Ramos (cell line): ENCODE measurements around the gene PPM1D.

Experiments used
- in situ Hi-C: fragments of 300-500 bp; cut with MboI; formaldehyde crosslinking; loops from one replicate; pipeline ENCODE4 v1.14.3; 2022; ENCODE audit warnings: low sequenced_read_pairs; ENCODE audit not compliant: unreplicated experiment

The PPM1D gene

DNA sequence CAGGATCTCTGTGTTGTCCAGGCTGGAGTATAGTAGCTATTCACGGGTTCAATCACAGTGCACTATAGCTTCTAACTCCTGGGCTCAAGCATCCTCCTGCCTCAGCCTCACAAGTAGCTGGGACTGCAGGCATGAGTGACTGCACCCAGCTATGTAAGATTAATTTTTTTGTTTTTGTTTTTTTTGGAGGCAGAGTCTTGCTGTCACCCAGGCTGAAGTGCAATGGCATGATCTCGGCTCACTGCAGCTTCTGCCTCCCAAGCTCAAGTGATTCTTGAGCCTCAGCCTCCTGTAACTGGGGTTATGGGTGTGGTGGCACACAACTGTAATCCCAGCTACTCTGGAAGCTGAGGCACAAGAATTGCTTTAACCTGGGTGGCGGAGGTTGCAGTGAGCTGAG lies 15.8 kb downstream of the PPM1D start:
- in situ Hi-C loops: no loop called here

DNA sequence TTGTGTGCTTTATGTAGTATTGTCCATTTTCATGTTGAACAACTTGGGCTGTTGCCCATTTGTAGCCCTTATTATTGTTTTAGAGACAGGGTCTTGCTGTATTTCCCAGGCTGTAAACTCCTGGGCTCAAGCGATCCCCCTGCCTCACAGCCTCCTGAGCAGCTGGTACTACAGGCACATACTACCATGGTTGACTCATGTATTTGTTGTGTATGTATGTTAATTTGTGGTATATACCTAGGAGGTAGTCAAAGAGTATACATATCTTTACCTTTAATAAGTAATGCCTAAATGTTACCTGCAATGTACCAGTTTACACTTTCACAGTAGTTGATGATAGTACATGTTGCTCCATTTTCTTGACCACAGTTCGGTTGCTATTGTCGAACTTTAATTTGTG lies 18.1 kb downstream of the PPM1D start:
- in situ Hi-C loops: no loop called here

DNA sequence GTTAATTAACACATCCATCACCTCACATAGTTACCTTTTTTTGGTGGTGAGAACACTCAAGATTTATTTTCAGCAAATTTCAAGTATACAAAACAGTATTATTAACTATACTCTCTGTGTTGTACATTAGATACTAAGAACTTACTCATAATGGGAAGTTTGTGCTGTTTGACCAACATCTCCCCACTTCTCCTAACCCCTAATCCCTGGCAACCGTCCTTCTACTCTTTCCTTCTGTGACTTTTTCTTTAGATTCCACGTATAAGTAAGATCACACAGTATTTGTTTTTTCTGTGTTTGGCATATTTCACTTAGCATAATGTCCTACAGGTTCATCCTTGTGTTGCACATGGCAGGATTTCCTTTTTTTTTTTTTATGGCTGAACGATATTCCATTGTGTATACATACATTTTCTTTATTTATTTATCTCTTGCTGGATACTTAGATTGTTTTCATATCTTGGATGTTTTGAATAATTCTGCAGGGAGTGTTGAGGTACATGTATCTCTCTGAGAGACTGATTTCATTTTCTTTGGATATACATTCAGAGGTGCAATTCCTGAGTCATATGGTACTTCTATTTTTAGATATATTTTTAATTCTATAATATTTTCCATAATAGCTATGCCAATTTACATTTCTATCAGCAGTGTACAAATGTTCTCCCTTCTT lies 19.0 kb downstream of the PPM1D start:
- in situ Hi-C loops: no loop called here

DNA sequence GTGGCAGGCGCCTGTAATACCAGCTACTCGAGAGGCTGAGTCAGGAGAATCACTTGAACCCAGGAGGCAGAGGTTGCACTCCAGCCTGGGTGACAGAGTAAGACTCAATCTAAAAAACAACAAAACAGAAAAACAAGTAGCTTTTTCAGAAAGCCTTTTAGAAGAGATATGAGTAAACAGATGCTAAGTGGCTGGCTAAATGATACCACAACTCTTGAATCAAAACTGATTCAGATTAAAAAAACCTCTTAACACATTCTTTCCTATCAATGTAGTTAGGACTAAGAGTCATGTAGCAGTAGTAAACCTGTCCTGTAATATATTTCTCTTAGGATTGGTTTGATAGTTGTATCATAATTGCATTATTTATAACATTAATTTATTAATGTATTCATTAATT lies 23.0 kb downstream of the PPM1D start:
- in situ Hi-C loops: no loop called here

DNA sequence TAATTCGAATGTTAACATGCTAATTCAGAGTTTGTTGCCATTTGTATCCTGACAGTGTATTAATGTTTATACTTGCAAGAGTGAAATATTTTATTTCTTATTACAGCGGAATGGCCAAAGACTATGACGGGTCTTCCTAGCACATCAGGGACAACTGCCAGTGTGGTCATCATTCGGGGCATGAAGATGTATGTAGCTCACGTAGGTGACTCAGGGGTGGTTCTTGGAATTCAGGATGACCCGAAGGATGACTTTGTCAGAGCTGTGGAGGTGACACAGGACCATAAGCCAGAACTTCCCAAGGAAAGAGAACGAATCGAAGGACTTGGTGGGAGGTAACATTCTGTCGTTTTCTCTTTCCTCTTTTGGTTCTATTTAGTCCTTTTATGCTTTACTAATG lies 23.4 kb downstream of the PPM1D start:
- in situ Hi-C loops: no loop called here

DNA sequence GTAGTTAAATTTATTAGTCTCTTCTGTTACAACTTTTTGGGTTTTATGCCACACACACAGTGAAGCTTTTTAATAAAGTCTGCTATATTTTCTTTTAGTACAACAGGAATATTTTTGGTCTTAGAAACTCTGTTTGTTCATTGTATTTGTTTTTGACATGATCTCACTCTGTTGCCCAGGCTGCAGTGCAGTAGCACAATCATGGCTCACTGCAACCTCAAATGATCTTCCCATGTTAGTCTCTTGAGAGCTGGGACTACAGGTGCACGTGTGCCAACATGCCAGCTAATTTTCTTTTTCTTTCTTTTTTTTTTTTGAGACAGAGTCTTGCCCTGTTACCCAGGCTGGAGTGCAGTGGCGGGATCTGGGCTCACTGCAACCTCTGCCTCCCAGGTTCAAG lies 27.1 kb downstream of the PPM1D start:
- in situ Hi-C loops: no loop called here

DNA sequence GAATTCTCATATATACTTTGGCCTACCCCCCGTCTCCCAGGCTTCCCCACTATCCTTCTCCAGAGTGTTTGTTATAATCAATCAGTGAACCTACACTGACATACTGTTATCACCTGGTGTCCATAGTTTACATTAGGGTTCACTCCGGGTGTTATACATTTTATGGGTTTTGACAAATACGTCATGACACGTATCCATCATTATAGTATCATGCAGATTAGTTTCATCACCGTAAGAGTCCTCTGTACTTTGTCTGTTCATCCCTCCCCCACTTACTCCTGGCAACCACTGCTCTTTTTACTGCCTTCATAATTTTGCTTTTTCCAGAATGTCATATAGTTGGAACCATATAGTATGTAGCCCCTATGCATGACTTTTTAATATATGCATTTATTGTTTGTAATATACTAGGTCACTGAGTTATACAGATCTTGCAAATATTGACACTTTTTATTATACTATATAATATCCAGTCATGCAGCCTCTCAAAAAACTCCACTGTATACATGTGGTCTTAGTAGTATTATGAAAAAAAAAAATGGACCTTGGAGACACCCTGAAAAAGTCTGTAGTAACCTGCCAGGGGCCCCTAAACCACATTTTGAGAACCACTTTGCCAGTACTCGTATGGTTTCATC lies 28.4 kb downstream of the PPM1D start:
- in situ Hi-C loops: no loop called here

DNA sequence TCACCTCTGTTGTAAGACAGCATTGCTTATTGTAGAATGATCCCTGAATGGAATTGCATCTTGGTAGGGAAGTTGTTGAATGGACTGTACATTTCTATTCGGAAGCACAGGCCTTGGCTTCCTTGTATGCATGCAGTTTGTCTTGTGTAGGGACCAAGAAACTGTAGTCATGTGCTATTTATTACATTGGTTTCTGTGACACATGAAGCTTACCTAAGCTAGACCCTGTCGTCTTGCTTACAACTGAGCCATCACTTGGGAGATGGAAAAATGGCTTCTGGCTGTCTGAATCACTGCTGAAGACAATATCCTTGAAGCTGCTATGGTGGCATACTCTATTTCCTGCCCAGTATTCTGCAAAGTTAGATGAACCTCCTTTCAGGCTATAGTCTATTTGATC lies 29.1 kb downstream of the PPM1D start:
- in situ Hi-C loops: no loop called here

DNA sequence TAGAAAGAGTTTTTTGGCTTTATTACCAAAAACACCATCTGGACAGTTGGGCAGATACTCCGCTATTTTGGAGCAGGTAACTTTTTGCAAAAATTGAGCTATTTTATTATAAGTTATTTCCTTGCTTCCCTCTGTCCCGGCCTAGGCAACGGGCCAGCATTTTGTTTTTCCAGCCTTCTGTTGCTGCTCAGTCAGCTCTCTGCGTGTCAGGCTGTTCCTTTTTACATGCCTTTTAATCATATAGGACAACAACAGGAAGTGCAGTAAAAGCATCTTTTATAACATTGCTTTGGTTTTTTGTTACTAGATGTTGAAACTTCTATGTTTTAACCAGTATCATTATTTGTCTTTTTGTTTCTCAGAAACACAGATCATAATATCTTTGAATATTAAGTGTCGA lies 30.4 kb downstream of the PPM1D start:
- in situ Hi-C loops: no loop called here

DNA sequence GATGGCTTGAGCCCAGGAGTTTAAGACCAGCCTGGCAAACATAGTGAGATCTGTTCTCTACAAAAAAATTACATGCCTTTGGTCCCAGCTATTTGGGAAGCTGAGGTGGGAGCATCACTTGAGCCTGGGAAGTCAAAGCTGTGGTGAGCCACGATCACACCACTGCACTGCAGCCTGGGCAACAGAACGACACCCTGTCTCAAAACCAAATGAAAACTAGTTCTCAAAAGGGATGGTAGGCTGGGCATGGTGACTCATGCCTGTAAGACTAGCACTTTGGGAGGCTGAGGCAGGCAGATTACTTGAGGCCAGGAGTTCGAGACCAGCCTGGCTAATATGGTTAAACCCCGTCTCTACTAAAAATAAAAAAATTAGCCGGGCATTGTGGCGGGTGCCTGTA lies 31.1 kb downstream of the PPM1D start:
- in situ Hi-C loops: no loop called here

DNA sequence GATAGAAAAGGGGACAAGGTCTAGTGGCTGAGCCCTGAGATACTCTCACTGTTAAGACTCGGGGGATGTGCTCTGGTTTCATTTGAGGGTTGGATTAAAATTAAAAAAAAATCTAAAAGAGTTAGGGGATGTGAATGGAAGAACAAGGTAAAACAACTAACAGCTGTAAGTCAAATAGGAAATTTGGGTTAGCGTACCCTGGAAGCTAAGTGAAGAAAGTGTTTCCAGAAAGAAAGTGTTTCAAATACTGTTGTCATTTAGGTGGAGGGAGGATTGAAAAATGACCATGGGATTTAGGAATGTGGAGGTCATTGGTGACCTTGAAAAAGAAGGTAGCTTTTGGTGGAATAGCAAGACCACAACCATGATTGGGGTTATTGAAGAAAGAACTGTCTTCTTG lies 37.7 kb downstream of the PPM1D start:
- in situ Hi-C loops: no loop called here

DNA sequence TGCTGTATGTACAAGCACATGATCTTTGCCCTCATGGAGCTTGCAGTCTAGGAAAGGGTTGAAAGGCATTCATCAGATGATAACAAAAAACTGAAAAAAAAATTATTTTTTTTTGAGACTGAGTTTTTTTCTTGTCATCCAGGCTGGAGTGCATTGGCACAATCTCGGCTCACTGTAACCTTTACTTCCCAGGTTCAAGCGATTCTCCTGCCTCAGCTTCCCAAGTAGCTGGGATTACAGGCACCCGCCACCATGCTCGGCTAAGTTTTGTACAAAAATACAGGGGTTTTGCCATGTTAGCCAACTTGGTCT lies 39.0 kb downstream of the PPM1D start:
- in situ Hi-C loops: no loop called here

DNA sequence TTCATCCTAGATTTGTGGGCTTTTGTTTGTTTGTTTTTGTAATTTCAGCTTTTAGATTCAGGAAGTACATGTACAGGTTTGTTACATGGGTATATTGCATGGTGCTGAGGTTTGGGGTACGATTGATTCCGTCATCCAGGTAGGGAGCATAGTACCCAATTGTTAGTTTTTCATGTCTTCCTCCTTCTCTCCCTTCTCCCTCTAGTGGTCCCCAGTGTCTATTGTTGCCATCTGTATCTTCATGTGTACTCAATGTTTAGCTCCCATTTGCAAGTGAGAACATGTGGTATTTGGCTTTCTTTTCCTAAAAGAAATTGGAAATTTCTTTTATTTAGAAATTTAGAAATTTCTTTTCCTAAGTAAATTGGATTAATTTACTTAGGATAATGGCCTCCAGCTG lies 40.5 kb downstream of the PPM1D start:
- in situ Hi-C loops: loop anchor here (10.0 kb wide), 1 partner anchor 216 kb away; the partner anchor contains the start of gene CHCT1

DNA sequence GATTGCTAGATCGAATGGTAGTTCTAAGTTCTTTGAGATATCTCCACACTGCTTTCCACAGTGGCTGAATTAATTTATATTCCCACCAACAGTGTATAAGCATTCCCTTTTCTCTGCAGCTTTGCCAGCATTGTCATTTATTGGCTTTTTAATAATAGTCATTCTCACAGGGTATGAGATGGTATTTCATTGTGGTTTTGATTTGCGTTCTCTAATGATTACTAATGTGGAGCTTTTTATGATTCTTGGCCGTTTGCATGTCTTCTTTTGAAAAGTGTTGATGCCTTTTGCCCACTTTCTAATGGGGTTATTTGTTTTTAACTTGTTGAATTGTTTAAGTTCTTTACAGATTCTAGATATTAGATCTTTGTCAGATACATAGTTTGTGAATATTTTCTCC lies 41.1 kb downstream of the PPM1D start:
- in situ Hi-C loops: loop anchor here (10.0 kb wide), 1 partner anchor 216 kb away; the partner anchor contains the start of gene CHCT1

DNA sequence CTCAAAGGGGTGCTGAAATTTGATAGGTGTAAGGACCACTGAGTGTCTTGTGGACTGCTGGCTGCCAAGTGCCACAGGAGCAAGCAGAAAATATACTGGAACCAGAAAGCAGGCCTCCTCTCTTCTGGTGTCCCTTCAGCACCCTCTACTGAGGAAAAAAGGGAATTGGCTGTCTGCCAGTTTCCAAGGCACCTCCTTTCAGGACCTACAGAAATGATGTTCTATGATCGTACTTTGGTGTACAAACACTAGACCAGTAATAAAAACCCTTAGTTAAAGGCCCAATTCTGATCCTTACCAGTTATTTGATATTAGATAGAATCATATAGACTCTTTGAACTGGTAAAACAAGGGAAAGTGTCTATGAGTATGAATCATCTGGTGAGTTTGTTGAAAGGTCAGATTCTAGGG lies 41.8 kb downstream of the PPM1D start:
- in situ Hi-C loops: loop anchor here (10.0 kb wide), 1 partner anchor 217 kb away; the partner anchor contains the start of gene CHCT1

DNA sequence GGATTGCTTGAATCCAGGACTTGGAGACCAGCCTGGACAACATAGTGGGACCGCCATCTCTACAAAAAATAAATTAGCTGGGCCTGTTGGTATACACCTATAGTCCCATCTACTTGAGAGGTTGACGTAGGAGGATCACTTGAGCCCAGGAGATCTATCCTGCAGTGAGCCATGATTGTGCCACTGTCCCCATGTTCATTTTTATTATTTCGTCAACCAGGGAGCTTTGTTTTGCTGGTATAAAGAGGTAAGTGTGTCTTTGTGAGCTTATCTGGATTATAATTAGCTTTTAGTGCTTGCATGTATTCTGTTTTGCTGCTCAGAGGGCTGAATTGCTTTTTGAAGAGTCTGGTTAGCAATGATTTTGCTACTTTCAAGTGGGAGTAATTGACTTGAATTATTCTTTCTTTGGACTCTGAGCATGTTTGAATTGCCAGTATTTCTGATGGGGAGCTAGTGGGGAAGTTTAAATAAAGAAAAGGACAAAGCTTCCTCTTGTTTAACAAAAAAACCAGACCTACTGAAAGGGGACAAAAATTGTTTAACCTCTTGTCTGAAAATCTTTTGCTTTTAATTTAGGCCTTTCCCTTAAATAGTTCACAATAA lies 46.0 kb downstream of the PPM1D start:
- in situ Hi-C loops: loop anchor here (10.0 kb wide), 1 partner anchor 221 kb away; the partner anchor contains the start of gene CHCT1

DNA sequence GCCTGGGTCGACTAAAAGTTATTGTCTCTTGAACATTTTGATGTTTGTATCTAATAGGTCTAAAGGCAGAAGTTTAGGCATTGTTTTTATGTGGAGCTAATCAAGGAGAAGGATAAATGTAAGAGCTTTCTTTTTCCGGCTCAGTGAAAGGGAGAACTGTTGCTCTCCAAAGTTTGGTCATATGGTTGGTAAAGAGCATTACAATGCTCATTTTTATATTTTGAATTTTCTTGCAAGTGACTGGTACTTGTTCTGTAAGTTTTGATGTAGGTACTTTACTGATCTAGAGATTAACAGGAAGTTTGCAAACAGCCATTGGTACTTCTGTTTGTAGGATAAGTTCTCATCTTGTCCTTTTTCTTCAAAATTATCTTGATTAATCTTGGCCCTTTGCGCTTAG lies 46.7 kb downstream of the PPM1D start:
- in situ Hi-C loops: loop anchor here (10.0 kb wide), 1 partner anchor 222 kb away; the partner anchor contains the start of gene CHCT1

DNA sequence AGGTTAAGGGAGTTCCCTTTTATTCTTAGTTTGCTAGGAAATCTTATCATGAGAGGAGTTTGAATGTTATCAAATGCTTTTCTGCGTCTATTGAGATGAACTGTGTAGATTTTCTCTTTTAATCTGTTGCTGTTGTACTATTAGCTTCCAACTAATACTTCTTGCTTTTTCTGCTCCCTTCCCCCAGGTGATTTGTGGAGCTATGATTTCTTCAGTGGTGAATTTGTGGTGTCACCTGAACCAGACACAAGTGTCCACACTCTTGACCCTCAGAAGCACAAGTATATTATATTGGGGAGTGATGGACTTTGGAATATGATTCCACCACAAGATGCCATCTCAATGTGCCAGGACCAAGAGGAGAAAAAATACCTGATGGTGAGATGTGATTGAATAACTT lies 47.7 kb downstream of the PPM1D start:
- in situ Hi-C loops: loop anchor here (10.0 kb wide), 1 partner anchor 223 kb away; the partner anchor contains the start of gene CHCT1

DNA sequence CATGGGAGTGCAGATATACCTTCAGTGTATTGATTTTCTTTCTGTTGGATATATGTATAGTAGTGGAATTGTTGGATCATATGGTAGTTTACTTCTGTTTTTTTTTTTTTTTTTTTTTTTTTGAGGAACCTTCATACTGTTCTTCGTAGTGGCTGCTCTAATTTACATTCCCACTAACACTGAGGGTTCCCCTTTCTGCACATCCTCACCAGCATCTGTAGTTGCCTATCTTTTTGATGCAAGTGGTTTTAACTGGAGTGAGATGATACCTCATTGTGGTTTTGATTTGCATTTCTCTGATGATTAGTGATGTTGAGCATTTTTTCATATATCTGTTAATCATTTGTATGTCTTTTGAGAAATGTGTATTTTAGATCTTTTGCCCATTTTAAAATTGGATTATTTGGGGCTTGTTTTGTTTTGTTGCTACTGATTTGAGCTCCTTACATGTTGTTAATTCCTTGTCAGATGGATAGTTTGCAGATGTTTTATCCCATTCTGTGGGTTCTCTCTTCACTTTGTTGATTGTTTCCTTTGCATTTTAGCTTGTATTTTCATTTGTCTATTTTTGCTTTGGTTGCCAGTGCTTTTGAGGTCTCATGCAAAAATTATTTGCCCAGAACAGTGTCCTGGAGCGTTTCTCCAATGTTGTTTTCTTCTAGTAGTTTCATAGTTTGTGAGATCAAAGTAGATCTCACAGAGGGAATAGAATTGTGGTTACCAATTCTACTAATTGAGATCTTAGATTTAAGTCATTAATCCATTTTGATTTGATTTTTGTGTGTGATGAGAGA lies 52.7 kb downstream of the PPM1D start:
- in situ Hi-C loops: no loop called here

DNA sequence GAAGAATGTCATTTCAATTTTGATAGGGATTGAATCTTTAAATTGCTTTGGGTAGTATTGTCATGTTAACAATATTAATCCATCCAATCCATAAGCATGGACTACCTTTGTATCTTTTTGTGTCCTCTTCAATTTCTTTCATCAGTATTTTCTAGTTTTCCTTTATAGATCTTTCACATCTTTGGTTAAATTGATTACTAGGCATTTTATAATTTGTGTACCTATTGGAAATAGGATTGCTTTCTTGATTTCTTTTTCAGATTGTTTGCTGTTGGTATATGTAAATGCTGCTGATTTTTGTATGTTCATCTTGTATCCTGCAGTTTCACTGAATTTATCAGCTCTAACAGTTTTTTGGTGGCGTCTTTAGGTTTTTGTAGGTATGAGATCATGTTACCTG lies 53.6 kb downstream of the PPM1D start:
- in situ Hi-C loops: no loop called here

DNA sequence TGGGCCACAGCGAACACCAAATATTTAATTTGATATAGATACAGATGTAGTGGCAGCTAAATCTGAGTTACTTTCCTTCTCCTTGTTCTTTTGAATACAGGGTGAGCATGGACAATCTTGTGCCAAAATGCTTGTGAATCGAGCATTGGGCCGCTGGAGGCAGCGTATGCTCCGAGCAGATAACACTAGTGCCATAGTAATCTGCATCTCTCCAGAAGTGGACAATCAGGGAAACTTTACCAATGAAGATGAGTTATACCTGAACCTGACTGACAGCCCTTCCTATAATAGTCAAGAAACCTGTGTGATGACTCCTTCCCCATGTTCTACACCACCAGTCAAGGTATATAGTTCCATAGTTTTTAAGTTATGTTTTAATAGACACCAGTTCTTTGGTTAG lies 56.5 kb downstream of the PPM1D start:
- in situ Hi-C loops: no loop called here
